ENCODE data around the gene PTCHD4. TPM values are rescaled to one million over a fixed set of nuclear protein-coding genes. Genes with fewer than 3 reads are reported as not detected.
A peak's percentile ranks its signal among the peaks of the same experiment; 100 is the strongest.

The PTCHD4 gene
- total and polyA plus RNA-seq, 10 donors = 0.02 to 0.33 (median 0.23) TPM; not detected in 6

DNA sequence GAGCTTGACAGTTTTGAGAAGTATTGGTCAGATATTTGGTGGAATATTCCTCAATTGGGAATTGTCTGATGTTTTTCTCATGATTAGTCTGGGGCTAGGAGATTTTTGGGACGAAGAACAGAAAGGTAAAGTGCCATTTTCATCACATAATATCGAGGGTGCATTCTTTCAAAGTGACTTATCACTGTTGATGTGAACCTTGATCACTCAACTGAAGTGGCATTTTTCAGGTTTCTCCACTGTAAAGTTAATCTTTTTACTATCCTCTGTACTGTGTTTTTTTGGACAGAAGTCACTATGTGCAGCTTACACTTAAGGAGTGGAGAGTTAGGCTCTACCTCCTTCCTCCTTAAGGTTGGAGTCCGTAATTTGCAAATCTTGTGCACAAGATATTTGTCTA is 39.2 kb downstream of the PTCHD4 start:
- H3K27ac ChIP-seq = no peak overlapping the region
- WGBS, 5 donors = 79 to 90% (median 82%) methylated on average over 3 of the region's 3 CpGs
- no peak for DNase-seq
- no peaks in the 10 kb centered on the region for H3K36me3 ChIP-seq
- H3K4me3 ChIP-seq = no peak overlapping the region
- intact Hi-C loops (cut with DNase I; ENCODE audit: low total_unique reads) = no loop called here
- TF ChIP-seq, protein P1, sequence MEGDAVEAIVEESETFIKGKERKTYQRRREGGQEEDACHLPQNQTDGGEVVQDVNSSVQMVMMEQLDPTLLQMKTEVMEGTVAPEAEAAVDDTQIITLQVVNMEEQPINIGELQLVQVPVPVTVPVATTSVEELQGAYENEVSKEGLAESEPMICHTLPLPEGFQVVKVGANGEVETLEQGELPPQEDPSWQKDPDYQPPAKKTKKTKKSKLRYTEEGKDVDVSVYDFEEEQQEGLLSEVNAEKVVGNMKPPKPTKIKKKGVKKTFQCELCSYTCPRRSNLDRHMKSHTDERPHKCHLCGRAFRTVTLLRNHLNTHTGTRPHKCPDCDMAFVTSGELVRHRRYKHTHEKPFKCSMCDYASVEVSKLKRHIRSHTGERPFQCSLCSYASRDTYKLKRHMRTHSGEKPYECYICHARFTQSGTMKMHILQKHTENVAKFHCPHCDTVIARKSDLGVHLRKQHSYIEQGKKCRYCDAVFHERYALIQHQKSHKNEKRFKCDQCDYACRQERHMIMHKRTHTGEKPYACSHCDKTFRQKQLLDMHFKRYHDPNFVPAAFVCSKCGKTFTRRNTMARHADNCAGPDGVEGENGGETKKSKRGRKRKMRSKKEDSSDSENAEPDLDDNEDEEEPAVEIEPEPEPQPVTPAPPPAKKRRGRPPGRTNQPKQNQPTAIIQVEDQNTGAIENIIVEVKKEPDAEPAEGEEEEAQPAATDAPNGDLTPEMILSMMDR (IDR thresholded peaks at IDR 0.05 in 8 of 11, conservative IDR thresholded peaks at IDR 0.05 in 3 of 11) = no peak
- TF ChIP-seq POLR2A (IDR thresholded peaks at IDR 0.05) (no peak), POLR2AphosphoS5 (IDR thresholded peaks at IDR 0.05) (no peak)
- H3K4me1 ChIP-seq = peaks cover 0 to 8% (median 1%) of the 10 kb centered on the region in 6 donors
- H3K9me3 ChIP-seq = no peaks in the 10 kb centered on the region
- H3K27me3 ChIP-seq (replicated peaks in 1 of 7) = peaks cover 0 to 30% (median 16%) of the 10 kb centered on the region in 7 donors

DNA sequence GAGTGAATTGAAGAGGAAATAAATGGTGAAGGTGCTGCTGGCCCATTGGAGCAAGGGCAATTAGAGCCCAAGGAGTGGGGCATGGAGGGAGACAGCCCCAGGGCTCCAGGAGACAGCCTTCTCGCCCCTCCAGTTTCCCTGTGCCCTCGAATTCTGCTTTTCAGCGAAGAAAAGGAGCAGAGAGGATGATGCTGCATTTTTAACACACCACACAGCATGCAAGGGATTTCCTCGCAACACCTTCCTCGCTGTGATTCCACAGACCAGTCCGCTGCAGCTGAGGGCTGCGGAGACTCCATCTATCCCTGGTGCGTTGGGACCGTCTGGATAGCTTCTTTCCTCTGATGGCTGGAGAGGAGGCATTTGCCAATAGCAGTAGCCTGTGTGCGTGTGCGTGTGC is 41.7 kb downstream of the PTCHD4 start:
- DNase-seq = no peak
- H3K4me3 ChIP-seq = no peak overlapping the region
- no peaks in the 10 kb centered on the region for H3K36me3 ChIP-seq
- peaks cover 0 to 8% (median 1%) of the 10 kb centered on the region in 6 donors for H3K4me1 ChIP-seq
- intact Hi-C loops (cut with DNase I; ENCODE audit: low total_unique reads) = no loop called here
- WGBS, 5 donors = 33 to 43% (median 37%) methylated on average over 11 of the region's 11 CpGs
- H3K27ac ChIP-seq = no peak overlapping the region
- peaks cover 0 to 30% (median 16%) of the 10 kb centered on the region in 7 donors for H3K27me3 ChIP-seq (replicated peaks in 1 of 7)
- H3K9me3 ChIP-seq = no peaks in the 10 kb centered on the region
- TF ChIP-seq, protein P1 (IDR thresholded peaks at IDR 0.05 in 8 of 11, conservative IDR thresholded peaks at IDR 0.05 in 3 of 11) = no peak
- TF ChIP-seq POLR2AphosphoS5 (IDR thresholded peaks at IDR 0.05) = no peak
- TF ChIP-seq POLR2A (IDR thresholded peaks at IDR 0.05) = no peak

DNA sequence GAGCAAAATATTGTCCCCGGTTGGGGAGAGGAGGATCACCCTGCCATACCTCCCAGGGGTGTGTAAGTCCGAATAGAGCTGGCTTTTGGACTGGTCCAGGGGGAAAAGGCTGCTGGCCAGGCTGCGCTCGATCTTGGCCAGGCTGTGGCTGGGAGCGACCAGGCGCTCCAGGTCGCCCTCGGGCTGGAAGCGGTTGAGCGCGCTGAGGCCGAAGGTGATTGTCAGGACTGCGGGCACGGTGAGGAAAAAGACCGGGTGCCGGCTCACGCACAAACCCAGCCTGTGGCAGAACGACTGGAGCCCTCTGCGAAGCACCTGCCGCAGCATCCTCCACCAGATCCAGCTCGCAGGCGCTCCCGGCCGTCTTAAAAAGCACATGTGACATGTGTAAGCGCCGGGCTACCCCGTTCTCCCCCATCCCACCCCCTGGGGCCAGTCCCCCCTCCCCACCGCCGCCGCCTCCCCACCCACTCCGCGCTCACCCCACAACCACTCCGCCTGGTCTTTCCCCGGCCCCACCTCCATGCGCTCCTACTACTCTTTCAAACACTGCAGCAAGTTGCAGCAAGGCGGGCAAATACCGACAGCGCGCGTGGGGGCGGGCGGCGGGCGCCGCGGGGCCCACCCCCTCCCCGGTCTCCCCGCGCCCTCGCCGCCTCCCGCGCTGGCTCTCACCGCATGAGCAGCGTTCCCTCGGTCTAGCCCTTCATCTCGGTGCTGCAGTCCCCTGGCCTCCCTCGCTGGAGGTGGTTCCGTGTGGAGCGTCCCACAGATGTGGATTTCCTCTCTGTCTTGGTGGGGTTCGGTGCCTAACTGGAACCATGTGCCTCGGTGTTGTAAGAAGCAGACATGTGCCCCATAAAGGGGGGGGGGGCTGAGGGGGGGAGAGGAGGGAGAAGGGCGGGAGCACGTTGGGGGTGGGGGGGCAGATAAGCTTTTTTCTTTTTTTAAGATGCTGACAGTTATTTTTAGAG is 42.4 kb downstream of the PTCHD4 start:
- Histone ChIP-seq H3K4me3 (peak overlapping the region in 1 of 8 donors; percentile 45), H3K36me3 (no peaks in the 10 kb centered on the region), H3K27ac (no peak overlapping the region), H3K27me3 (replicated peaks in 1 of 7) (peaks cover 0 to 30% (median 16%) of the 10 kb centered on the region in 7 donors), H3K4me1 (peaks cover 0 to 8% (median 1%) of the 10 kb centered on the region in 6 donors), H3K9me3 (no peaks in the 10 kb centered on the region)
- TF ChIP-seq, protein P1 (IDR thresholded peaks at IDR 0.05 in 8 of 11, conservative IDR thresholded peaks at IDR 0.05 in 3 of 11) = no peak
- TF ChIP-seq POLR2AphosphoS5 (IDR thresholded peaks at IDR 0.05) = no peak
- TF ChIP-seq POLR2A (IDR thresholded peaks at IDR 0.05) = no peak
- DNase-seq = peak; percentile 52
- intact Hi-C loops (cut with DNase I; ENCODE audit: low total_unique reads) = no loop called here
- WGBS, 5 donors = 6 to 25% (median 9%) methylated on average over 32 to 64 of the region's 64 CpGs

DNA sequence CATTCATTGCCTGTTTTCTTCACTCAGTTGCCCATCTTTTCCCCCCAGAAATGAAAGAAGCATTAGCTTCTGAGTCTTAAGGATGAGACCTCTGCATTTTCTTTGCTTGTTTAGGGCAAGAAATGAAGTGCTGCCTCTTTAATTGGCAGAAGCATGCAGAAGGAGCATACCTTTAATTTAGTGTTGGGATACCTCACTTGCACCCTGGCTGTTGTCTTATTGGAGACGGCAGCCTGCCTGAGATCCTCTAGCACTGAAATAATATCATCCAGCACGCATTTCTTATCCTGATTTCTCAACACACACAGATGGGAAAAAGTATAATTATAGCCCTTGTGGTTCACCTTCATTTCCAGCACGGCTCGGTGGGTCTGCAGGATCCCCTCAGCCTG is 43.1 kb downstream of the PTCHD4 start:
- 34 to 52% (median 41%) methylated on average over 4 of the region's 4 CpGs for WGBS, 5 donors
- H3K36me3 ChIP-seq = no peaks in the 10 kb centered on the region
- TF ChIP-seq POLR2A (IDR thresholded peaks at IDR 0.05) (no peak), POLR2AphosphoS5 (IDR thresholded peaks at IDR 0.05) (no peak)
- TF ChIP-seq, protein P1 (IDR thresholded peaks at IDR 0.05 in 8 of 11, conservative IDR thresholded peaks at IDR 0.05 in 3 of 11) = no peak
- peaks cover 0 to 30% (median 16%) of the 10 kb centered on the region in 7 donors for H3K27me3 ChIP-seq (replicated peaks in 1 of 7)
- no peak for DNase-seq
- peaks cover 0 to 8% (median 1%) of the 10 kb centered on the region in 6 donors for H3K4me1 ChIP-seq
- no peaks in the 10 kb centered on the region for H3K9me3 ChIP-seq
- intact Hi-C loops (cut with DNase I; ENCODE audit: low total_unique reads) = no loop called here
- H3K27ac ChIP-seq = no peak overlapping the region
- H3K4me3 ChIP-seq = no peak overlapping the region
